ENCODE results near the gene DEFB131A.
"Not testable (repeated sequence)": the region's sequence is repeated elsewhere in the genome, so short reads cannot be mapped to it uniquely, and the experiment has no call there.

Gene DEFB131A, protein sequence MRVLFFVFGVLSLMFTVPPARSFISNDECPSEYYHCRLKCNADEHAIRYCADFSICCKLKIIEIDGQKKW

GRCh38 chr4:9444114-9444513 is at the start of gene DEFB131A:
Gene DEFB131A (plus strand): TSS chr4:9444414. CDS start chr4:9444534, 120 bp downstream.
- DNase-seq, result not testable (repeated sequence)

DNA sequence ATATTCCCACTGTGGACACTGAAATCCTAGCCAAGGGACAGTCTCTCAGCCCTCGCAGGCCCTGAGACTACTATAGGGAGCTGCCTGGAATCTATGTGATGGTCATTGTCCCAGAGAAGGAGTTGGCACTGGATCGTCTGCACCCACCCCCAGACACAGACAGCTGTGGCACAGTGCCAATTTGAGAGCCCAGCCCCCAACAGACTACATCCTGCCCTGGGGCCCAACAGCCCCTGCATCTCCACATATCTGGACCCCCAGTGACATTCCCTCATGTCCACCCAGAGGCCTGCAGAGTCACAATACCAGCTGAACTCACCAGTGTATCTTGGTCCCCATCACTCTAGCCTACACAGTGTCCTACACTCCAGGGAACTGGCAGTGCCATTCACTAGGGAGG is 38.4 kb upstream of the DEFB131A start:
- not testable (repeated sequence) for DNase-seq

DNA sequence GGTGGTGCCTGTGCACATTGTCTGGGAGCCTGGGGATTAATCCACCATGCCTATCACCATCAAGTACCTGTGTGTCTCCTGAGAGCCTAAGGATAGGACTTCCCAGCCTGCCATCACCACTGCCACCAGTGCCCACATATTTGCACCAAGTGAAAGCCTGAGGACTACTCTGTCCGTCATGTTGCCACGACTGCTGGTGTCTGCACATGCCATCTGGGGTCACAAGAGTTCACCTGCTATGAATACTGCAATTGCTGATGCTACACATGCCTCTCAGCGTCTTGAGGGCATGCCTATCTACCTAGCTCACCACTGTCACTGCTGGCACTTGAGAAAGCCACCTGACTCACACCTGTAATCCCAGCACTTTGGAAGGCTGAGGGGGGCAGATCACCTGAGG is 37.7 kb upstream of the DEFB131A start:
- not testable (repeated sequence) for DNase-seq

DNA sequence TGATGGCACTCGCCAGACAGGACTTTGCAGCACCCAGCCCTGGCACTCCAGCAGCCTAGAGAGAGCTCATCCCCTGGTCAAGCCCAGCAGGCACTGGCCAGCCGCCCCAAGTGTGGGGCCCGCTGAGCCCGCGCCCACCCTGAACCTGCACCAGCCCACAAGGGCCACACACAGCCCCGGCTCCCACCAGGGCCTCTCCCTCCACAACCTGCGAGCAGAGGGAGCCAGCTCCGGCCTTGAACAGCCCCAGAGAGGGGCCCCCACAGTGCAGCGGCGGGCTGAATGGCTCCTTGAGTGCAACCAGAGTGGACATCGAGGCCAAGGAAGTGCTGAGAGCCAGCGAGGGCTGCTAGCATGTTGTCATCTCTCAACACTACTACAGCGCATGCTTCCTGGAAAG is 34.4 kb upstream of the DEFB131A start:
- no peak for DNase-seq

- not testable (repeated sequence) for DNase-seq
Observed at GRCh38 chr4:9421884-9422455, 22.2 kb upstream of the DEFB131A start.

- not testable (repeated sequence) for DNase-seq
Observed at GRCh38 chr4:9425916-9426315, 18.3 kb upstream of the DEFB131A start.

DNA sequence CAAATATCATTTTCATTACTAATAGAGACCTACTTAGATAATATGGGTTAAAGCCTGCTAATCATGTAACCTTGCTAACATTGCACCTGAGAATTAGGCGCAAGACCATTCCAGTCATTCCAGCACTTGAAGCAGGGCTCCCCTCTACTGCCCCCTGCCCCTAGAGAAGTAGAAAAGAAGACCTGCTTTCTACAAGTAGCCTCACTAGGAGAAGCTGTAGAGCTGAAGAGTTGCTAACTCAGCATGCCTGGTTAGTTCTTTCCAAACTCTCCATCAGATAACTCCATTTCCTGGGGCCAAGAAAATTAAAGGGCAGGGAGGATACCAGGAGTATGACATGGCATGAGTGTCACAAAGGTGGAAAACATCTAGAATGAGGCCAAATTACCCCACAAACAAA is 14.2 kb upstream of the DEFB131A start:
- not testable (repeated sequence) for DNase-seq

- not testable (repeated sequence) for DNase-seq
Observed at GRCh38 chr4:9433320-9433719, 10.9 kb upstream of the DEFB131A start.

DNA sequence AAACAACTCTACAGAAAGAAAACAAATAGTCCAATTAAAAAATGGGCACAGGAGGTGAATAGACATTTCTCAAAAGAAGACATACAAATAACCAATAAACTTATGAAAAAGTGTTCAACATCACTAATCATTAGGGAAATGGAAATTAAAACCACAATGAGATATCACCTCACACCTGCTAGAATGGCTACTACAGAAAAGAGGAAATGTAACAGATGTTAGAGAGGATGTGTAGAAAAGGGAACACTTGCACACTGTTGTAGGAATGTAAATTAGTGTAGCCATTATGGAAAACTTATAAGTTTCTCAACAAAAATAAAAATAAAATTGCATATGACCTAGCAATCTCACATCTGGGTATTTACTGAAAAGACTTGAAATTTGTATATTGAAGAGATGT is 7.5 kb upstream of the DEFB131A start:
- DNase-seq, result not testable (repeated sequence)

DNA sequence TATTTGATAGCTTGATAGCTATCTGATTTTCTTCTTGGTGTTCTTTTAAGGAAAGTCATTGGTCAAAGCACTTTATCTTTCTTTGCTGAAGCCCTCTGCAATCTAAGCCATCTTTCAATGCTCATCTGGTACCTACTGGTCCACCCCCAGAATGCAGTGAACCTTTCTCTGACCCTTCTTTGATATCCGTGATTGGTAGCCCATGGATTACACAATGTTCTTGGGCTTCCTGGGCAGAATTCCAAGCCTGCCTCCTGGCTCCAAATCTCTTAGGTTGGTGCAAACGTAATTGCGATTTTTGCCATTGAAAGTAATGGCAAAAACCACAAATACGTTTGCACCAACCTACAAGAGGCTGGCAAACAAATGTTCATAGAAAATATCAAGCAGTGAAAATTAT is 1.9 kb upstream of the DEFB131A start:
- DNase-seq, result not testable (repeated sequence)

DNA sequence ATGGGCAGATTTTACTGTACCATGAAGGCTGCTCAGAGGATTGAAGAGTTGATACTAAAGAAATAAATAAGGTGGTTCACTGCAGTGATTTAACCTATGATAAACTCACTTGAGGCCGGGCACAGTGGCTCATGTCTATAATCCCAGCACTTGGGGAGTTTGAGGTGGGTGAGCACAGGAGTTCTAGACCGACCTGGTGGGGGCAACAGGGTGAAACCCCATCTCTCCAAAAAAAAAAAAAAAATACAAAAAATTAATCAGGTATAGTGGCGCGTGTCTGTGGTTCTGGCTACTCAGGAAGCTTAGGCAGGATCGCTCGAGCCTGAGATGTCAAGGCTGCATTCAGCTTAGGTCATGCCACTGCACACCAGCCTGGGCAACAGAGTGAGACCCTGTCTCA is 467 bp downstream of the DEFB131A start:
- DNase-seq, result not testable (repeated sequence)

GRCh38 chr4:9452251-9452650 is 8.0 kb downstream of the DEFB131A start:
- not testable (repeated sequence) for DNase-seq

DNA sequence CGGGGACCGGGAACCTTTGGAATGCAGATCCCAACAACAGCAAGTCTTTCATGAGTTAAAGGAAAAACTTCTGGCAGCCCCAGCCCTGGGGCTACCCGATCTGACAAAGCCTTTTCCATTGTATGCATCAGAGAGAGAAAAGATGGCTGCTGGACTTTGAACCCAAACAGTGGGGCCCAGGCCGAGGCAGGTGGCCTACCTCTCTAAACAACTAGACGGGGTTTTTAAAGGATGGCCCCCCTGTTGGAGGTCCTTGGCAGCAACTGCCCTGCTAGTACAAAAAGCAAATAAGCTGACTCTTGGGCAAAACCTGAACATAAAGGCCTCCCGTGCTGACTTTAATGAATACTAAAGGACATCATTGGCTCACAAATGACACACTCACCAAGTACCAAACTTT is 10.1 kb downstream of the DEFB131A start:
- DNase-seq, result not testable (repeated sequence)

DNA sequence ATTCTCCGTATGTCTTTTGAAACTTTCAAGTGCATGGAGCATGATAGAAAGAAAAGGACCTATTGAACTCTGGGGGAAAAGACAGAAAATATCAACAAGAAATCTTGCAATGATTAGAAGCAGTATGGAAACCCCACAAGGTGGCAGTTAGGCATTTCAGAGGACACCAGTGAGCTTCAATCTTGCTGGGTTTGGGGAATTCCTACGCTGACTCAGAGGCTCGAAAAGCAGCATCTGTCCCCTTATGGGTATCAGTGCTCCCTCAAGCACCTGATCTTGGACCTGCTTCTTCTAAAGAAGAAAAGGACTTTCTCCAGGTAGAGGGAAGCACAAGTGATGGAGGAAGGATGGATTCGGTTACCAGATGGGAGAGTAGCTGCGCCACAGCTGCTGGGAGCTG is 10.8 kb downstream of the DEFB131A start:
- not testable (repeated sequence) for DNase-seq

DNA sequence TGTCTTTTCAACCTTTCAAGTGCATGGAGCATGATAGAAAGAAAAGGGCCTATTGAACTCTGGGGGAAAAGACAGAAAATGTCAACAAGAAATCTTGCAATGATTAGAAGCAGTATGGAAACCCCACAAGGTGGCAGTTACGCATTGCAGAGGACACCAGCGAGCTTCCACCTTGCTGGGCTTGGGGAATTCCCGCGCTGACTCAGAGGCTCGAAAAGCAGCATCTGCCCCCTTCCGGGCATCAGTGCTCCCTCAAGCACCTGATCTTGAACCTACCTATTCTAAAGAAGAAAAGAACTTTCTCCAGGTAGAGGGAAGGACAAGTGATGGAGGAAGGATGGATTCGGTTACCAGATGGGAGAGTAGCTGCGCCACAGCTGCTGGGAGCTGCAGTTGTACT is 35.3 kb downstream of the DEFB131A start:
- not testable (repeated sequence) for DNase-seq

- DNase-seq, result not testable (repeated sequence)
Observed at GRCh38 chr4:9480066-9480465, 35.9 kb downstream of the DEFB131A start.

GRCh38 chr4:9482871-9483270 is 38.7 kb downstream of the DEFB131A start:
- not testable (repeated sequence) for DNase-seq

- not testable (repeated sequence) for DNase-seq
Observed at GRCh38 chr4:9483682-9484081, 39.5 kb downstream of the DEFB131A start.

GRCh38 chr4:9486880-9487279 is 42.7 kb downstream of the DEFB131A start:
- not testable (repeated sequence) for DNase-seq

- DNase-seq, result not testable (repeated sequence)
Observed at GRCh38 chr4:9488796-9489195, 44.6 kb downstream of the DEFB131A start.

DNA sequence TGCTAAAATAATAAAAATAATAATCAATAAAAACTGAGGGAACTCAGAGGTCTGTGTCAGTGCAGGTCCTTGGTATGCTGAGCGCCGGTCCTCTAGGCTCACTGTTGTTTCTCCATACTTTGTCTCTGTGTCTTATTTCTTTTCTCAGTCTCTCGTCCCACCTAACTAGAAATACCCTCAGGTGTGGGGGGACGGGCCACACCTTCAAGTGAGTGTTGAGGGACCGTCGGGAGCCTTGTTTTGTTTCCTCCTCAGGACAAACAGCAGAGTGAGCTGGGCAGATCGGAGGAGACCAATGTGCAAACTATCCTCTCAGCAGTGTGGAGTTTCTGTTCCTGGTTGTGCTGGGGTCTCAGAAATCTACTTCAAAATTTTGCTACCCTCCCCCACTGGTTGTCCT is 46.3 kb downstream of the DEFB131A start:
- DNase-seq, result not testable (repeated sequence)

DNA sequence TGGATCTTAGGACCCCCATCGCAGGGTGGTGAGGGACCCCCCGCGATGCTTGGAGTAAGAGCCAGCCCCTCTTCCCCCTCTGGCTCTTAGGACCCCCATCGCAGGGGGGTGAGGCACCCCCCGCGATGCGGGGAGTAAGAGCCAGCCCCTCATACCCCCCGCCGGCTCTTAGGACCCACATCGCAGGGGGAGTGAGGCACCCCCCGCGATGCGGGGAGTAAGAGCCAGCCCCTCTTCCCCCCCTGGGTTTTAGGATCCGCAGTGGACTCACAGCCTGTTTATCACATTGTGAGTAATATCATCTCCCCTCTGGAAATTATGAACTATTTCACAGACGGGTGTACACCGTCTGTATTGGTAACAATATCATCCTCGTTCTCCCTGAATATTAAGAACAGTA is 46.8 kb downstream of the DEFB131A start:
- DNase-seq, result not testable (repeated sequence)

- not testable (repeated sequence) for DNase-seq
Observed at GRCh38 chr4:9493589-9493988, 49.4 kb downstream of the DEFB131A start.

DNA sequence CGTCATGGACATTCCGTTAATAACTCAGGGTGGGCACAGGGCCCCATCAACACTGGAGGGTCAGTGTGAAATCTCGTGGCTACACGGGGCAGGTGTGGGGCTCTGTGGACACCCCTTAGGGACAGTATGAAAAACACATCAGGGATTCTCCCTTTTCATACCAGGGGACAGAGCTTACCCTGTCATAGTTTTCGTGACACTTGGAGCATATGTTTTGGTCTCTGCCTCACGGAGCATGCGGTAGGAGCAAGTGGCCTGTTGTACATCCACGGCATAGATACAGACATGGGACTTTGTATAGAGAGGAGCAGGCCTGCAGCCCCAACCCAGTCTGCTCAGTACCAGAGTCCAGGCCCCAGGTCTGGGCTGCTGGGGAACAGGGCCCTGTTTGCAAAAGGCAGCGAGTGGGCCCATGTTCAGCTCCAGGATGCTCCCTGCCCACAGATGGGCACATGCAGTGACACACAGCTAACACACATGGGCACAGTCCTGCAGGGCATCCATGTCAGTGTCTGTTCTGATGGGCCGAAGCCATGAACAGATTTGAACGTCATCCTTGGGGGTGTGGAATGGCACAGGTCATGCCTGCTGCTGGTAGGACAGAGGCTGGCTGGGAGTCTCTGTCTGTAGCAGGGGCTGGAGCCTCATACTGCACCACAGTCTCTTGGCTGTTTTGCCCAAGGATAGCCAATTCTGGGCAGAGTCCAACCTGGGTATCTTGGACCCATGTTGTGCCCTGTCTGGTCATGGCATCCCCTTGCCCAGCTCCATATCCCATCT is 50.2 kb downstream of the DEFB131A start:
- DNase-seq, result not testable (repeated sequence)

All from KG1 (cell line).